ENCODE measurements around the gene RIMBP2. TPM values are rescaled to one million over a fixed set of nuclear protein-coding genes. Genes with fewer than 3 reads are reported as not detected.

The RIMBP2 gene
- total RNA-seq, 1 experiment from 2014 or later, result not detected

DNA sequence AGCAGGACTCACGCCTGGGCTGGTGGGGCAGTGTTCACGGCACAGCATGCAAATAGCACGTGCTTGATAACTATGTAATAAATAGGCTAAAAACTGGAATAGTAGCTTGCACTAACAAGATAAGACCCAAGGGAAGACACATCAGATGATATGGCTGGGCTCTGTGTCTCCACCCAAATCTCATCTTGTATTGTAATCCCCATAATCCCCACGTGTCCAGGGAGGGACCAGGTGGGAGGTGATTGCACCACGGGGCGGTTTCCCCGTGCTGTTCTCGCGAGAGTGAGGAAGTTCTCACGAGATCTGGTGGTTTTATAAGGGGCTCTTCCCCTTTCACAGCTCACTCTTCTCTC, 46.9 kb downstream of the RIMBP2 start:
- Histone ChIP-seq H3K27me3 (replicated peaks; ENCODE audit: control insufficient read depth, insufficient read depth, low read length) (no peaks in the 10 kb centered on the region), H3K9me3 (no peaks in the 10 kb centered on the region), H3K36me3 (ENCODE audit: control insufficient read depth, insufficient read depth, low read length) (no peaks in the 10 kb centered on the region), H3K4me3 (ENCODE audit: low read depth, low read length) (no peak overlapping the region), H3K4me1 (no peaks in the 10 kb centered on the region)
- Mint-ChIP-seq H3K4me1 (ENCODE audit: low read depth, unreplicated experiment) (no peaks in the 10 kb centered on the region), H3K27ac (ENCODE audit: unreplicated experiment) (no peak overlapping the region), H3K36me3 (ENCODE audit: insufficient read depth, unreplicated experiment) (no peaks in the 10 kb centered on the region), H3K9me3 (ENCODE audit: unreplicated experiment) (peaks cover 37% of the 10 kb centered on the region), H3K27me3 (ENCODE audit: insufficient read depth, unreplicated experiment) (peaks cover 2% of the 10 kb centered on the region), H3K4me3 (ENCODE audit: unreplicated experiment) (no peak overlapping the region)
- TF ChIP-seq, protein P1, sequence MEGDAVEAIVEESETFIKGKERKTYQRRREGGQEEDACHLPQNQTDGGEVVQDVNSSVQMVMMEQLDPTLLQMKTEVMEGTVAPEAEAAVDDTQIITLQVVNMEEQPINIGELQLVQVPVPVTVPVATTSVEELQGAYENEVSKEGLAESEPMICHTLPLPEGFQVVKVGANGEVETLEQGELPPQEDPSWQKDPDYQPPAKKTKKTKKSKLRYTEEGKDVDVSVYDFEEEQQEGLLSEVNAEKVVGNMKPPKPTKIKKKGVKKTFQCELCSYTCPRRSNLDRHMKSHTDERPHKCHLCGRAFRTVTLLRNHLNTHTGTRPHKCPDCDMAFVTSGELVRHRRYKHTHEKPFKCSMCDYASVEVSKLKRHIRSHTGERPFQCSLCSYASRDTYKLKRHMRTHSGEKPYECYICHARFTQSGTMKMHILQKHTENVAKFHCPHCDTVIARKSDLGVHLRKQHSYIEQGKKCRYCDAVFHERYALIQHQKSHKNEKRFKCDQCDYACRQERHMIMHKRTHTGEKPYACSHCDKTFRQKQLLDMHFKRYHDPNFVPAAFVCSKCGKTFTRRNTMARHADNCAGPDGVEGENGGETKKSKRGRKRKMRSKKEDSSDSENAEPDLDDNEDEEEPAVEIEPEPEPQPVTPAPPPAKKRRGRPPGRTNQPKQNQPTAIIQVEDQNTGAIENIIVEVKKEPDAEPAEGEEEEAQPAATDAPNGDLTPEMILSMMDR (IDR thresholded peaks at IDR 0.05; ENCODE audit: insufficient read depth in 1 of 2, low read depth in 1 of 2, low read length in 1 of 2, severe bottlenecking in 1 of 2, unreplicated experiment in 1 of 2), result no peak
- no TSS peak for BruUV-seq (replicated peaks)
- CTCF ChIA-PET, result no interaction called here
- intact Hi-C loops (cut with micrococcal nuclease; ENCODE audit: unreplicated experiment), result no loop called here
- DNase-seq, result no peak
- POLR2A ChIA-PET, result no interaction called here

DNA sequence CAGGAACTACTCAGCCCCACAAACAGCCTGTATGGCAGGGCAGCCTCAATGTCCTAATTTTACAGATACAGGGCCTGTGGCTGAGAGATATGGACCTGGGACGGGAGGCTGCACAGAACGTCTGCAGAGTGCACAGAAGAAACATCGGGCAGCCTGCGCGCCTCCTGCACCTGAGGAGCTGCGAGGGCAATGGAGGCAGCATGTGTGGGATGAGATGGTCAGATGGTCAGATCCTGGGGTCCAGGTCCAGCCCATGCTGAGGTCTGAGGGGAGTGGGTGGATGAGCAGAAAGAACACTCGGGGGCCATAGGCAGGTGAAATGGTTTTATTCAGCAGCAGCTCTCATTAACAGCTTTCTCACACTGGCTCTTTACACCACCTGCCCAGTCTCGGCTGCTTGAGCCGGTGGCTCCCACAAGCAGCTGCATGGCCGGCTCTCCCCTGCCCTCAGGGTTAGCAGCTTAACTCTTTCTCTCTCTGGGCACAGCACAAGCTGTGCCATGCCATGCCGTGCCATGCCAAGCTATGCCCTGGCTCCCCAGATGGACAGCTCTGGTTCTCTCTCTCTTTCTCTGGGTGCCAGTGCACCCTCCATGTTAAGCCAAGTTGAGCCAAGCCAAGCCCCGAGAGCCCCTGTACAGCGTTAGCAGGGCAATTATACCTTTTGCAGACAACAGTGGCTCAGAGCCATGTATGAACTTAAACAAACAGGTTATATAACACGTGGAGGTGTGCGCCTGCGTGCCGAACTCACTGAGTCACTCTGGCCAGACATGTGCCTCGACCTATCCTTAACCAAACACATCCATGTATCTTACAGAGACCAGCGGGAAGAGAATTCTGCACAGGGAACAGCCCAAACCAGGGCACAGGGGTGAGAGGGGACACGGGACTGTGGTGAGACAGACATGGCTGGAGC, 47.6 kb downstream of the RIMBP2 start:
- no TSS peak for BruUV-seq (replicated peaks)
- POLR2A ChIA-PET, result no interaction called here
- CTCF ChIA-PET, result interaction anchor here (0.6 kb wide), 1 partner anchor 78 kb away, joined by 3 read pairs; no protein-coding TSS in a partner anchor

DNA sequence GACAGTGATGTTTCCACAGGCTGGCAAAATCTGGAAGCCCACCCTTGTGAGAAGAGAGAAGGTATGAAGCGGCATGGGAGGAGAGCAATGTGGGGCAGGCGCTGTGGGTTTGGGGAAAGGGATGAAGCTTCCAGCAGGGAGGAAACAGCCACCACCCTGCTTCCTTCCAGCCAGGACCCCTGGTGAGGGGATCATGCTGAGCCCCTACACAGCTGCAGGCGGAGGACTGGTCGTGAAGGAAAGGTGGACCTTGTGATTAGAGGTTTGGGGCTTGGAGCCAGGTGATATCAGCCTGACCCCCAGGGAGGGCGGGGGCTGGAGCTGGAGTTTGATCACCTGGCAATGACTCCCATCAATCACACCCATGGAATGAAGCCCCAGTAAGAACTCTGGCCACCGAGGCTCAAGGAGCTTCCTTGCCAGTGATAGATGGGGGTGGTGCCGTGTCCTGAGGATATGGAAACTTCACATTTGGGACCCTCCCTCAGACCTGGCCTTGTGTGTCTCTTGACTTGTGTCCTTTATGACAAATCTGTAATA, 48.6 kb downstream of the RIMBP2 start:
- H3K27me3 ChIP-seq (replicated peaks; ENCODE audit: control insufficient read depth, insufficient read depth, low read length), result no peaks in the 10 kb centered on the region
- ChIA-PET POLR2A (no interaction called here), CTCF (no interaction called here)
- H3K36me3 Mint-ChIP-seq (ENCODE audit: insufficient read depth, unreplicated experiment), result no peaks in the 10 kb centered on the region
- no TSS peak for BruUV-seq (replicated peaks)
- peaks cover 37% of the 10 kb centered on the region for H3K9me3 Mint-ChIP-seq (ENCODE audit: unreplicated experiment)
- H3K4me3 Mint-ChIP-seq (ENCODE audit: unreplicated experiment), result no peak overlapping the region
- H3K9me3 ChIP-seq, result no peaks in the 10 kb centered on the region
- no peaks in the 10 kb centered on the region for H3K27me3 Mint-ChIP-seq (ENCODE audit: insufficient read depth, unreplicated experiment)
- TF ChIP-seq, protein P1 (IDR thresholded peaks at IDR 0.05; ENCODE audit: insufficient read depth in 1 of 2, low read depth in 1 of 2, low read length in 1 of 2, severe bottlenecking in 1 of 2, unreplicated experiment in 1 of 2), result no peak
- no peaks in the 10 kb centered on the region for H3K4me1 ChIP-seq
- no peaks in the 10 kb centered on the region for H3K4me1 Mint-ChIP-seq (ENCODE audit: low read depth, unreplicated experiment)
- H3K36me3 ChIP-seq (ENCODE audit: control insufficient read depth, insufficient read depth, low read length), result no peaks in the 10 kb centered on the region
- H3K27ac Mint-ChIP-seq (ENCODE audit: unreplicated experiment), result no peak overlapping the region
- intact Hi-C loops (cut with micrococcal nuclease; ENCODE audit: unreplicated experiment), result no loop called here
- no peak for DNase-seq
- no peak overlapping the region for H3K4me3 ChIP-seq (ENCODE audit: low read depth, low read length)

More for the DNA sequence above, 47.6 kb downstream of the RIMBP2 start:
- Histone ChIP-seq H3K27me3 (replicated peaks; ENCODE audit: control insufficient read depth, insufficient read depth, low read length) (no peaks in the 10 kb centered on the region), H3K9me3 (no peaks in the 10 kb centered on the region), H3K36me3 (ENCODE audit: control insufficient read depth, insufficient read depth, low read length) (no peaks in the 10 kb centered on the region), H3K4me3 (ENCODE audit: low read depth, low read length) (no peak overlapping the region), H3K4me1 (no peaks in the 10 kb centered on the region)
- no peak overlapping the region for H3K27ac Mint-ChIP-seq (ENCODE audit: unreplicated experiment)
- H3K4me1 Mint-ChIP-seq (ENCODE audit: low read depth, unreplicated experiment), result no peaks in the 10 kb centered on the region
- H3K4me3 Mint-ChIP-seq (ENCODE audit: unreplicated experiment), result no peak overlapping the region
- no peaks in the 10 kb centered on the region for H3K36me3 Mint-ChIP-seq (ENCODE audit: insufficient read depth, unreplicated experiment)
- peaks cover 37% of the 10 kb centered on the region for H3K9me3 Mint-ChIP-seq (ENCODE audit: unreplicated experiment)
- H3K27me3 Mint-ChIP-seq (ENCODE audit: insufficient read depth, unreplicated experiment), result no peaks in the 10 kb centered on the region
- intact Hi-C loops (cut with micrococcal nuclease; ENCODE audit: unreplicated experiment), result no loop called here
- no peak for DNase-seq
- TF ChIP-seq, protein P1 (IDR thresholded peaks at IDR 0.05; ENCODE audit: insufficient read depth in 1 of 2, low read depth in 1 of 2, low read length in 1 of 2, severe bottlenecking in 1 of 2, unreplicated experiment in 1 of 2), result no peak

All from Caco-2 (cell line).